ENCODE results near the gene ANGPTL3. TPM values are rescaled to one million over a fixed set of nuclear protein-coding genes. Genes with fewer than 3 reads are reported as not detected.

The ANGPTL3 gene
- total and polyA plus RNA-seq, 2 of the 13 experiments (the other 11 are each of a cell fraction or from before 2014, with no cell fraction given) = 0.40 to 0.51 TPM

GRCh38 chr1:62621907-62622306, 24.6 kb downstream of the ANGPTL3 start (continued):
- TF ChIP-seq TFDP2 (CRISPR knock-in tag; IDR thresholded peaks at IDR 0.05) (peak; percentile 93), ZNF337 (CRISPR knock-in tag; IDR thresholded peaks at IDR 0.05; ENCODE audit: borderline replicate concordance, low read depth) (no peak), MNT (IDR thresholded peaks at IDR 0.05) (peak; percentile 69), MXD3 (CRISPR knock-in tag; IDR thresholded peaks at IDR 0.05) (no peak), ZNF746 (CRISPR knock-in tag; IDR thresholded peaks at IDR 0.05) (no peak), MAX (IDR thresholded peaks at IDR 0.05) (peak; percentile 98), CBFB (CRISPR knock-in tag; IDR thresholded peaks at IDR 0.05) (peak; percentile 63; the same call in 1 of the 2 replicates), ZSCAN12 (CRISPR knock-in tag; IDR thresholded peaks at IDR 0.05) (no peak), ZSCAN9 (CRISPR knock-in tag; IDR thresholded peaks at IDR 0.05; ENCODE audit: borderline replicate concordance) (peak; percentile 93), TGIF2 (CRISPR knock-in tag; IDR thresholded peaks at IDR 0.05) (peak; percentile 96), KAT7 (CRISPR knock-in tag; IDR thresholded peaks at IDR 0.05; ENCODE audit: borderline replicate concordance) (peak; percentile 38; the same call in 1 of the 2 replicates), KDM2A (CRISPR knock-in tag; IDR thresholded peaks at IDR 0.05; ENCODE audit: borderline replicate concordance, low read depth) (no peak), KMT2A (CRISPR knock-in tag; IDR thresholded peaks at IDR 0.05) (peak; percentile 84; the same call in 1 of the 2 replicates), MIXL1 (CRISPR knock-in tag; IDR thresholded peaks at IDR 0.05) (peak; percentile 94), ZNF20 (CRISPR knock-in tag; IDR thresholded peaks at IDR 0.05) (no peak), HOXA7 (CRISPR knock-in tag; IDR thresholded peaks at IDR 0.05) (no peak), ZSCAN25 (CRISPR knock-in tag; IDR thresholded peaks at IDR 0.05) (no peak), ZNF672 (CRISPR knock-in tag; IDR thresholded peaks at IDR 0.05) (0 out of 2 replicates have a peak, but pooled peaks have one; percentile 41), NFYB (CRISPR knock-in tag; IDR thresholded peaks at IDR 0.05) (peak; percentile 38; the same call in 1 of the 2 replicates), NR3C1 (CRISPR knock-in tag; IDR thresholded peaks at IDR 0.05) (no peak), NFYC (CRISPR knock-in tag; IDR thresholded peaks at IDR 0.05) (peak; percentile 58), NFE2L2 (IDR thresholded peaks at IDR 0.05; ENCODE audit: low read length) (peak; percentile 59; the same call in 1 of the 2 replicates), ATF5 (CRISPR knock-in tag; IDR thresholded peaks at IDR 0.05; ENCODE audit: low read depth) (no peak), SSRP1 (CRISPR knock-in tag; IDR thresholded peaks at IDR 0.05) (0 out of 2 replicates have a peak, but pooled peaks have one; percentile 89), ZNF431 (CRISPR knock-in tag; IDR thresholded peaks at IDR 0.05; ENCODE audit: borderline replicate concordance, low read depth) (peak; percentile 86; the same call in 1 of the 2 replicates), ZBTB37 (CRISPR knock-in tag; IDR thresholded peaks at IDR 0.05) (peak; percentile 89), ZNF891 (CRISPR knock-in tag; IDR thresholded peaks at IDR 0.05) (no peak), SKI (IDR thresholded peaks at IDR 0.05; ENCODE audit: partially characterized antibody) (peak; percentile 45)
